ENCODE measurements around the gene TMEM164.
"Not testable (repeated sequence)": the region's sequence is repeated elsewhere in the genome, so short reads cannot be mapped to it uniquely, and the experiment has no call there.

TMEM164 gene

DNA sequence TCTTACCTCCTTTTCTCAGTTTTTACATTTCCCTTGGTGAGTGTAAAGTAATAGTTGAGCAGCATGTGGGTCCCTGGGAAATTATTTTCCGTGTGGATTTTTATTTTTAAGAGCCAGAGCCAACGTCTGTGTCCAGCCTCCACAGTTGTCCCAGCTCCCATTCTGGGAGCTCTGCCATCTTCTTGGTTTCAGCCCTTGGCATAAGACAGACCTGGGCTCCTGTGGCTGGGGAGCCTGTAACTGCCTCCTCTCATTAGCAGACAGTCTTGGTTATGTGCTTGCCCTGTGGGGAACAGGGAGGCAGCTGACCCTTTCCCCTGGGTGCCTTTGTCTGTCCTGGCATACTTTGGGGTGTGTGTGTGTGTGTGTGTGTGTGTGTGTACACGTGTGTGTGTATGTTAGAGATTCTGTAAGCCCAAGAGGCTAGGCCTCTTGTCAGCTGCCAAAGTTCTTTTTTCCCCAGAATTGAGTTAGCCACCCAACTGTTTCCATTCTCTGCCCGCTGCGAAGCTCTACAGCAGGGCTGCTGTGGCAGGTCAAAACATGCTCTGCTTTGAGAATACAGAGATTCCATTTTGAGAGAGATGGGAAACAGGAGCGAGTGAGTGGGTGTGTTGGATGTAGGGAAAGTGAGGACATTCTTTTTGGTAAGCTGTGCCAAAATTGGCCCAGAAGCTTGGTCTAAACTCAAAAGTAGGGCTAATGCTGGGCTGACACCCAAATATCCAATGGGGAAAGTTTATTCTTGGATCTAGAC lies 140.7 kb downstream of the TMEM164 start:
- Histone ChIP-seq H3K4me3 (ENCODE audit: low read length in 2 of 2) (no peak overlapping the region), H3K9me3 (ENCODE audit: control insufficient read depth in 2 of 2, low read length in 2 of 2) (no peaks in the 10 kb centered on the region), H3K36me3 (ENCODE audit: control insufficient read depth in 2 of 2, insufficient read depth in 2 of 2, low read length in 2 of 2) (no peaks in the 10 kb centered on the region), H3K27ac (ENCODE audit: low read depth in 2 of 2, low read length in 2 of 2) (no peak overlapping the region), H3K4me1 (ENCODE audit: control insufficient read depth in 2 of 2, insufficient read depth in 2 of 2, low read length in 2 of 2) (peaks cover 0 to 2% of the 10 kb centered on the region in 2 donors), H3K27me3 (ENCODE audit: control insufficient read depth in 2 of 2, insufficient read depth in 2 of 2, low read length in 2 of 2) (no peaks in the 10 kb centered on the region), H3K9ac (ENCODE audit: low read depth in 1 of 2, low read length in 2 of 2) (no peak overlapping the region)

DNA sequence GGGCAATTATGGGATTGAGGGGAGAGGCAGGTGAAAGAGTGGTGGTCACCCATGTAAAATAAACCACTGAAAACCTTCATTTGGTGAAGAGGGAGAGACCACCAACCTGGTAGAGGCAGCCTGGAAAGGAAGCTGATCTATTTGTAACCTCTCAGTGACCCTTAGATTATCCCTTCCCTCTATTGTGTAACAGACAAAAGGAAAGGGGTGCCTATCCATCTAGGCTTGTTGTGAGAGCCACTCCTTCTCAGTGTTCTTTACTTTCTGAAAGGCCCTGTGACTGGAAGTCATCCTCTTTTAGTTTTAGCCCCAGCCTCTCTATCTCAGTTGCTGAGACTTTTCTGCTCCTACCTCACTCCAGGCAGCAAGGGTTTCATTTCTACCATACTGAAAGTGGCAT lies 142.4 kb downstream of the TMEM164 start:
- Histone ChIP-seq H3K9me3 (ENCODE audit: control insufficient read depth in 2 of 2, low read length in 2 of 2) (no peaks in the 10 kb centered on the region), H3K9ac (ENCODE audit: low read depth in 1 of 2, low read length in 2 of 2) (no peak overlapping the region), H3K4me1 (ENCODE audit: control insufficient read depth in 2 of 2, insufficient read depth in 2 of 2, low read length in 2 of 2) (peaks cover 0 to 2% of the 10 kb centered on the region in 2 donors), H3K36me3 (ENCODE audit: control insufficient read depth in 2 of 2, insufficient read depth in 2 of 2, low read length in 2 of 2) (peaks cover 0 to 4% of the 10 kb centered on the region in 2 donors), H3K27me3 (ENCODE audit: control insufficient read depth in 2 of 2, insufficient read depth in 2 of 2, low read length in 2 of 2) (no peaks in the 10 kb centered on the region), H3K4me3 (ENCODE audit: low read length in 2 of 2) (no peak overlapping the region), H3K27ac (ENCODE audit: low read depth in 2 of 2, low read length in 2 of 2) (no peak overlapping the region)

DNA sequence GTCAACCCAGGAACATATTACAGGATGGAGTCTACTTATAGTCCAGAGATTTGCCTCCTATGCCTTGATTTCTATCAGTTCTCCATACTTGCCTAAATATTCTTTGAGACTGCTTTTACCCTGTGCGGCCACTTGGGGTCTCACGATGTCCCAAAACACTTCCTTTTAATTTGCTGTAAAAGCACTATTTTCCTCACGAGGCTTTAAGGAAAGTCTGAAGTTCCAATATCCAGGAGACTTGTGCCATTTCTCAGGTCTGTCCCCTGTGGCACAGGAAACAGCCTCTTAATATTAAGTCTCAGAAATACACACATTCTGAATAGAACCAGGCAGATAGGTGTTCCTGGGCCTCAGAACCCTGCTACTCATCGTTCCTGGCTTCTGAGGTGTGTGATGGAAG lies 142.9 kb downstream of the TMEM164 start:
- no peak overlapping the region for H3K9ac ChIP-seq (ENCODE audit: low read depth in 1 of 2, low read length in 2 of 2)
- no peaks in the 10 kb centered on the region for H3K27me3 ChIP-seq (ENCODE audit: control insufficient read depth in 2 of 2, insufficient read depth in 2 of 2, low read length in 2 of 2)
- H3K4me1 ChIP-seq (ENCODE audit: control insufficient read depth in 2 of 2, insufficient read depth in 2 of 2, low read length in 2 of 2) = peaks cover 0 to 2% of the 10 kb centered on the region in 2 donors
- H3K4me3 ChIP-seq (ENCODE audit: low read length in 2 of 2) = no peak overlapping the region
- H3K36me3 ChIP-seq (ENCODE audit: control insufficient read depth in 2 of 2, insufficient read depth in 2 of 2, low read length in 2 of 2) = peaks cover 0 to 4% of the 10 kb centered on the region in 2 donors
- no peak overlapping the region for H3K27ac ChIP-seq (ENCODE audit: low read depth in 2 of 2, low read length in 2 of 2)
- H3K9me3 ChIP-seq (ENCODE audit: control insufficient read depth in 2 of 2, low read length in 2 of 2) = no peaks in the 10 kb centered on the region

DNA sequence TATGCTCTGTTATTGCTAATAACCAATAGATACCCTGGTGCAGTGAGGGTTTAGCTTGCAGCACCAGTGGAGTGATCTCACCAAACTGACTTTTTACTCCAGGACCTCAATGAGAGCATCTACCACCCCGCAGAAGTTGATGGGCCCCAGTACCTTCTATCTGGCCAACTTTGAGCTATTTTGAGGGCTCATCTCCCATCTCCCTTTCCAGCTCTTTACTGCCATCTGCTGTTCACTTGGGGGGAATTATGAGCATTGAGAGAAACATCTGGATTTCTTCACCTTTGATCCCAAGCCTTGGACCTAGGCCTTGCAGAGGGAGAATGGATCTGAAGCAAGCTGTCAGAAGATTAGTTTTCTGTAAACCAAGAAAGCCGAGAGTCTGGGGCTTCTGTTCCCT lies 143.6 kb downstream of the TMEM164 start:
- Histone ChIP-seq H3K27me3 (ENCODE audit: control insufficient read depth in 2 of 2, insufficient read depth in 2 of 2, low read length in 2 of 2) (no peaks in the 10 kb centered on the region), H3K4me1 (ENCODE audit: control insufficient read depth in 2 of 2, insufficient read depth in 2 of 2, low read length in 2 of 2) (peaks cover 0 to 2% of the 10 kb centered on the region in 2 donors), H3K36me3 (ENCODE audit: control insufficient read depth in 2 of 2, insufficient read depth in 2 of 2, low read length in 2 of 2) (peaks cover 0 to 4% of the 10 kb centered on the region in 2 donors), H3K9ac (ENCODE audit: low read depth in 1 of 2, low read length in 2 of 2) (no peak overlapping the region), H3K27ac (ENCODE audit: low read depth in 2 of 2, low read length in 2 of 2) (no peak overlapping the region), H3K9me3 (ENCODE audit: control insufficient read depth in 2 of 2, low read length in 2 of 2) (no peaks in the 10 kb centered on the region), H3K4me3 (ENCODE audit: low read length in 2 of 2) (no peak overlapping the region)

DNA sequence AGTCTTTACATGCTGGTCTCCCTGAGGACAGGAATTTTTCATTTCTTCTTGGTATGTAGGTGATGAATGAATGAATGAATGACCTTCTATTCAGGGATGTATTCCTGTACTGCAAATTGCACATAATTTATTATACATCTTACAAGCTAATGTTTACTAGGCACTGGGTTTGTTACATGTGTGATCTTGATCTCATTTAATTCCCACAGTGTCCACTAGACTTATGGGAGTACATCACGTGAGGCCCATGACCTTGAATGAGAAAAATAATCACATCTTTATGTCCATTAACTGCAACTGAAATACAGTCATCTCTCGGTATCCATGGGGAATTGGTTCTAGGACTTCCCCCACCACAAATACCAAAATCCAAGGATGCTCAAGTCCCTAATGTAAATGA lies 150.3 kb downstream of the TMEM164 start:
- H3K27ac ChIP-seq (ENCODE audit: low read depth in 2 of 2, low read length in 2 of 2) = no peak overlapping the region
- H3K27me3 ChIP-seq (ENCODE audit: control insufficient read depth in 2 of 2, insufficient read depth in 2 of 2, low read length in 2 of 2) = peaks cover 0 to 2% of the 10 kb centered on the region in 2 donors
- H3K36me3 ChIP-seq (ENCODE audit: control insufficient read depth in 2 of 2, insufficient read depth in 2 of 2, low read length in 2 of 2) = peaks cover 0 to 4% of the 10 kb centered on the region in 2 donors
- no peaks in the 10 kb centered on the region for H3K4me1 ChIP-seq (ENCODE audit: control insufficient read depth in 2 of 2, insufficient read depth in 2 of 2, low read length in 2 of 2)
- H3K9me3 ChIP-seq (ENCODE audit: control insufficient read depth in 2 of 2, low read length in 2 of 2) = no peaks in the 10 kb centered on the region
- H3K4me3 ChIP-seq (ENCODE audit: low read length in 2 of 2) = no peak overlapping the region
- no peak overlapping the region for H3K9ac ChIP-seq (ENCODE audit: low read depth in 1 of 2, low read length in 2 of 2)

DNA sequence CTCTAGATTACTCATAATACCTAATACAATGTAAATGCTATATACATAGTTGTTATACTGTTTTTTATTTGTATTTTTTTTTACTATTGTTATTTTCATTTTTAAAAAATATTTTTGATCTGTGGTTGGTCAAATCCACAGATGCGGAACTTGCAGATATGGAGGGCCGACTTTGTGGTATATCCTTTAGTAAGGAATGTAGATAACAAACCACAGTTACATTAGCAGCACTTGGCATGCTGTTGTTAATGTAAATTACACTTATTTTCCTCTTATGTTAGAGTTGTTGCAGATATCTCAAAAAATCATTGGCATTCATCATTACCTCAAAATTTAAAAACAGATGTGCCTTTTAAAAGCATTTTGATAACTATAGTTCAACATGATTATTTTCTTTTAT lies 151.0 kb downstream of the TMEM164 start:
- Histone ChIP-seq H3K27ac (ENCODE audit: low read depth in 2 of 2, low read length in 2 of 2) (no peak overlapping the region), H3K4me1 (ENCODE audit: control insufficient read depth in 2 of 2, insufficient read depth in 2 of 2, low read length in 2 of 2) (no peaks in the 10 kb centered on the region), H3K9me3 (ENCODE audit: control insufficient read depth in 2 of 2, low read length in 2 of 2) (no peaks in the 10 kb centered on the region), H3K27me3 (ENCODE audit: control insufficient read depth in 2 of 2, insufficient read depth in 2 of 2, low read length in 2 of 2) (peaks cover 0 to 2% of the 10 kb centered on the region in 2 donors), H3K36me3 (ENCODE audit: control insufficient read depth in 2 of 2, insufficient read depth in 2 of 2, low read length in 2 of 2) (peaks cover 0 to 4% of the 10 kb centered on the region in 2 donors), H3K4me3 (ENCODE audit: low read length in 2 of 2) (no peak overlapping the region), H3K9ac (ENCODE audit: low read depth in 1 of 2, low read length in 2 of 2) (no peak overlapping the region)

DNA sequence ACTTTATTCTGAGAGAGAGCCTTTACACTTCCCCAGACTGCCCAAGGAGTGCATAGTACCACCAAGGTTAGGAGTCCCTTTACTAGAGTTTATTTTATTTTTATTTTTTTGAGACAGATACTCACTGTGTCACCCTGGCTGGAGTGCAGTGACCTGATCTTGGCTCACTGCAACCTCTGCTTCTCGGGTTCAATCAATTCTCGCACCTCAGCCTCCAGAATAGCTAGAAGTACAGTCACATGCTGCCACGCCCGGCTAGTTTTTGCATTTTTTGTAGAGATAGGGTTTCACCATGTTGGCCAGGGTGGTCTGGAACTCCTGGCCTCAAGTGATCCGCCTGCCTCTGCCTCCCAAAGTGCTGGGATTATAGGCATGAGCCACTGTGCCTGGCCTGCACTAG lies 151.4 kb downstream of the TMEM164 start:
- not testable (repeated sequence) for H3K36me3 ChIP-seq (ENCODE audit: control insufficient read depth in 2 of 2, insufficient read depth in 2 of 2, low read length in 2 of 2); H3K9ac ChIP-seq (ENCODE audit: low read depth in 1 of 2, low read length in 2 of 2); H3K27ac ChIP-seq (ENCODE audit: low read depth in 2 of 2, low read length in 2 of 2); H3K4me3 ChIP-seq (ENCODE audit: low read length in 2 of 2); H3K9me3 ChIP-seq (ENCODE audit: control insufficient read depth in 2 of 2, low read length in 2 of 2); H3K27me3 ChIP-seq (ENCODE audit: control insufficient read depth in 2 of 2, insufficient read depth in 2 of 2, low read length in 2 of 2); H3K4me1 ChIP-seq (ENCODE audit: control insufficient read depth in 2 of 2, insufficient read depth in 2 of 2, low read length in 2 of 2)

DNA sequence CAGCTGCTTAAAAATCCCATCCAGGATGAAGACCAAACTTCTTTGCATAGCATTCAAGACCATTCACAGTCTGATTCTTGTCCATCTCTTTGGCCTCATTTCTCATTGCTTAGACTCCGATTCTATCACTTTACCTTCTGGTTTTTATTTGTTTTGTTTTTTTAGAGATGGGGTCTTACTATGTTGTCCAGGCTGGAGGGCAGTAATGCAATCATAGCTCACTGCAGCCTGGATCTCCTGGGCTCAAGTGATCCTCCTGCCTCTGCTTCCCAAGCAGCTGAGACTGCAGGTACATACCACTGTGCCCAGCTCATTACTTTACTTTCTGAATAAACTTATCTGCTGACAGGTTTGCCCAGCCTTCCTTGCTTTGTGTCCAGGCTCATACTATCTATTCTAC lies 152.8 kb downstream of the TMEM164 start:
- Histone ChIP-seq H3K4me3 (ENCODE audit: low read length in 2 of 2) (no peak overlapping the region), H3K9ac (ENCODE audit: low read depth in 1 of 2, low read length in 2 of 2) (no peak overlapping the region), H3K27me3 (ENCODE audit: control insufficient read depth in 2 of 2, insufficient read depth in 2 of 2, low read length in 2 of 2) (peaks cover 0 to 2% of the 10 kb centered on the region in 2 donors), H3K36me3 (ENCODE audit: control insufficient read depth in 2 of 2, insufficient read depth in 2 of 2, low read length in 2 of 2) (no peaks in the 10 kb centered on the region), H3K9me3 (ENCODE audit: control insufficient read depth in 2 of 2, low read length in 2 of 2) (no peaks in the 10 kb centered on the region), H3K27ac (ENCODE audit: low read depth in 2 of 2, low read length in 2 of 2) (no peak overlapping the region), H3K4me1 (ENCODE audit: control insufficient read depth in 2 of 2, insufficient read depth in 2 of 2, low read length in 2 of 2) (no peaks in the 10 kb centered on the region)

DNA sequence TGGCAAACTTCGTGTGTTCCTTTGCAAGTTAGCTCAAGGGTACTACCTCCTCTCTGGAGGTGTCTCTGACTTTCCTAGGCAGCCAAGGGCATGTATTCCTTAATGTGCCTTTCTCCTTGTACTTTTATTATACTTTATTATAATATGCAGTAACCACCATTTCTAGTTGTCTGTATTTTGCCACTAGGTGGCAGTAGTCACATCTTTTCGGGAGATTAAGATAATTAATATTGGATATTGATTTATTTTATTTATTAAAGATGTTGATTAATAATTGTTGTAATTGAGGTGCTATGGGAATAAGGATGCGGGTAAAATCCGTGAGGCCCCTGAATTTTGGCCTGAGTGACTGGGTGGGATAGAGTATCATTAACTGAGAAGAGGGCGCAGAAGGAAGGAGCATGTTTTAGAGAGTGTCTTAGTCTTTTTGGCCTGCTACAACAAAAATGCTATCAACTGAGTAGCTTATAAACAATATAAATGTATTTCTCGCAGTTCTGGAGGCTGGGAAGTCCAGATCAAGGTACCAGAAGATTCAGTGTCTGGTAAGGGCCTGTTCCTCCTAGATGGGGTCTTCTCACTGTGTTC lies 153.3 kb downstream of the TMEM164 start:
- H3K9ac ChIP-seq (ENCODE audit: low read depth in 1 of 2, low read length in 2 of 2) = no peak overlapping the region
- H3K4me1 ChIP-seq (ENCODE audit: control insufficient read depth in 2 of 2, insufficient read depth in 2 of 2, low read length in 2 of 2) = no peaks in the 10 kb centered on the region
- peaks cover 0 to 2% of the 10 kb centered on the region in 2 donors for H3K27me3 ChIP-seq (ENCODE audit: control insufficient read depth in 2 of 2, insufficient read depth in 2 of 2, low read length in 2 of 2)
- H3K36me3 ChIP-seq (ENCODE audit: control insufficient read depth in 2 of 2, insufficient read depth in 2 of 2, low read length in 2 of 2) = no peaks in the 10 kb centered on the region
- H3K4me3 ChIP-seq (ENCODE audit: low read length in 2 of 2) = no peak overlapping the region
- H3K27ac ChIP-seq (ENCODE audit: low read depth in 2 of 2, low read length in 2 of 2) = no peak overlapping the region
- H3K9me3 ChIP-seq (ENCODE audit: control insufficient read depth in 2 of 2, low read length in 2 of 2) = no peaks in the 10 kb centered on the region

DNA sequence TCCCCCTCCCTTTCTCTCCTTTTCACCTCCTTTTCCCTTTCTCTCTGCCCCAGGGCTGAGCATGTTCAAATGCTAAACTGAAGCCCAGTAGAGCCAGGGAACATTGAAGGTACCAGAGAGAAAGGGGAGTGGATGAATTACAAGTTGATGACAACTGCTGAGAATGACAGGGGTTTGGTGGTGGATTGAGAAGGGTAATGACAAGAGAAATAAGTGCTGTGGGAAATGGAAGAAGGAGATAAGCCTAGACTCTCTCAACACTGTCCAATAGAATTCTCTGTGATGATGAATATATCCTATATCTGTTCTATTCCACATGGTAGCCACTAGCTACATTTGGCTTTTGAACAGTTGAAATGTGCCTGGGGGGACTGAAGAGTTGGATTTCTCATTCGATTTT lies 154.5 kb downstream of the TMEM164 start:
- Histone ChIP-seq H3K9ac (ENCODE audit: low read depth in 1 of 2, low read length in 2 of 2) (no peak overlapping the region), H3K36me3 (ENCODE audit: control insufficient read depth in 2 of 2, insufficient read depth in 2 of 2, low read length in 2 of 2) (no peaks in the 10 kb centered on the region), H3K9me3 (ENCODE audit: control insufficient read depth in 2 of 2, low read length in 2 of 2) (no peaks in the 10 kb centered on the region), H3K27me3 (ENCODE audit: control insufficient read depth in 2 of 2, insufficient read depth in 2 of 2, low read length in 2 of 2) (peaks cover 0 to 2% of the 10 kb centered on the region in 2 donors), H3K27ac (ENCODE audit: low read depth in 2 of 2, low read length in 2 of 2) (no peak overlapping the region), H3K4me1 (ENCODE audit: control insufficient read depth in 2 of 2, insufficient read depth in 2 of 2, low read length in 2 of 2) (no peaks in the 10 kb centered on the region), H3K4me3 (ENCODE audit: low read length in 2 of 2) (no peak overlapping the region)
